Measurements from ENCODE around the gene MFN2. TPM values are rescaled to one million over a fixed set of nuclear protein-coding genes. Genes with fewer than 3 reads are reported as not detected.

MFN2 gene
- total and polyA plus RNA-seq, 9 of the 15 experiments (the other 6 are each of a cell fraction or from before 2014, with no cell fraction given), result 10.5 to 158 (median 87.1) TPM

- no peak for TF ChIP-seq ZFPM2 (CRISPR knock-in tag; IDR thresholded peaks at IDR 0.05)
- no peak for TF ChIP-seq MAZ (CRISPR knock-in tag; conservative IDR thresholded peaks at IDR 0.05 in 1 of 2, IDR thresholded peaks at IDR 0.05 in 1 of 2)
- peak; percentile 68 for TF ChIP-seq CEBPB (tag; IDR thresholded peaks at IDR 0.05)
- TF ChIP-seq PURB (CRISPR knock-in tag; IDR thresholded peaks at IDR 0.05; ENCODE audit: low read depth), result no peak
- TF ChIP-seq TEAD4 (IDR thresholded peaks at IDR 0.05; ENCODE audit: low read length), result no peak
- no peak for TF ChIP-seq TEAD4 (CRISPR knock-in tag; IDR thresholded peaks at IDR 0.05; ENCODE audit: borderline replicate concordance)
- TF ChIP-seq NR2F6 (CRISPR knock-in tag; IDR thresholded peaks at IDR 0.05), result no peak
- no peak for TF ChIP-seq POLR3G (IDR thresholded peaks at IDR 0.05; ENCODE audit: extremely low read depth, insufficient read length, insufficient replicate concordance)
- peak; percentile 6; the same call in 1 of the 2 replicates for TF ChIP-seq BHLHE40 (IDR thresholded peaks at IDR 0.05; ENCODE audit: low read length)
- TF ChIP-seq STAG1 (CRISPR knock-in tag; IDR thresholded peaks at IDR 0.05; ENCODE audit: borderline replicate concordance), result no peak
- no peak for TF ChIP-seq ZNF134 (CRISPR knock-in tag; conservative IDR thresholded peaks at IDR 0.05)
- no peak for TF ChIP-seq ZNF316 (IDR thresholded peaks at IDR 0.05)
- no peak for TF ChIP-seq ZBTB7A (IDR thresholded peaks at IDR 0.05; ENCODE audit: borderline replicate concordance, control insufficient read depth, low read depth, low read length)
- no peak for TF ChIP-seq ZBTB9 (CRISPR knock-in tag; IDR thresholded peaks at IDR 0.05)
- peak in 1 of 2 experiments; percentile 9 for TF ChIP-seq E2F6 (IDR thresholded peaks at IDR 0.05; ENCODE audit: borderline replicate concordance in 1 of 2, extremely low read depth in 1 of 2, insufficient read depth in 1 of 2, insufficient read length in 1 of 2, low read depth in 1 of 2, low read length in 1 of 2, poor library complexity in 1 of 2, severe bottlenecking in 1 of 2)
Observed at GRCh38 chr1:11930571-11931445, 49.4 kb upstream of the MFN2 start (continued).
